A673 (cell line): ENCODE results near the gene TTC34. TPM values are rescaled to one million over a fixed set of nuclear protein-coding genes. Genes with fewer than 3 reads are reported as not detected.
A peak's percentile ranks its signal among the peaks of the same experiment; 100 is the strongest.
"Not testable (repeated sequence)": the region's sequence is repeated elsewhere in the genome, so short reads cannot be mapped to it uniquely, and the experiment has no call there.

ENCODE experiments used
- BruUV-seq: library from RNA; stranded (reverse); fragments of 400-500 nt; replicated peaks from 2 replicates; lab custom pipeline; 2021; lab: Mats Ljungman, UMichigan
- CTCF ChIA-PET: fragments of 300-600 bp; sonication (Branson Sonifier 250); formaldehyde crosslinking; loops from one replicate; lab custom pipeline; 2022; ENCODE audit warnings: antibody characterized with exemption; lab: Charles Lee
- POLR2A ChIA-PET: fragments of 300-600 bp; sonication (Branson Sonifier 250); formaldehyde crosslinking; loops from one replicate; lab custom pipeline; 2022; ENCODE audit warnings: antibody characterized with exemption; ENCODE audit not compliant: low non-redundant PET; lab: Charles Lee
- DNase-seq: peaks from one replicate; pipeline ENCODE4 v3.0.0-alpha.2; 2015; ENCODE audit warnings: low spot score
- H3K27ac ChIP-seq: fragments of 200-600 bp; sonication (generic); 2 replicates; pipeline ENCODE4 v1.5.1; 2016; ENCODE audit warnings: mixed run types, low read depth, mild to moderate bottlenecking, mixed read lengths, antibody characterized with exemption, low read length; ENCODE audit not compliant: poor library complexity, severe bottlenecking
- H3K27me3 ChIP-seq: fragments of 200-600 bp; sonication (generic); replicated peaks from 2 replicates; pipeline ENCODE4 v1.6.1; 2017; ENCODE audit warnings: mixed run types, low read depth, mild to moderate bottlenecking, mixed read lengths, antibody characterized with exemption, low read length; ENCODE audit not compliant: insufficient read depth, poor library complexity
- H3K36me3 ChIP-seq: fragments of 200-600 bp; sonication (generic); 2 replicates; pipeline ENCODE4 v1.6.1; 2016; ENCODE audit warnings: mixed run types, mild to moderate bottlenecking, mixed read lengths, antibody characterized with exemption, low read length; ENCODE audit not compliant: insufficient read depth, poor library complexity, severe bottlenecking
- H3K4me1 ChIP-seq: fragments of 200-600 bp; sonication (generic); 2 replicates; pipeline ENCODE4 v1.6.1; 2017; ENCODE audit warnings: mixed run types, mild to moderate bottlenecking, mixed read lengths, antibody characterized with exemption, low read length; ENCODE audit not compliant: insufficient read depth, poor library complexity, severe bottlenecking
- H3K4me3 ChIP-seq: fragments of 200-600 bp; sonication (generic); 2 replicates; pipeline ENCODE4 v1.5.1; 2016; ENCODE audit warnings: low read depth, mixed run types, mild to moderate bottlenecking, mixed read lengths, low read length; ENCODE audit not compliant: poor library complexity, severe bottlenecking
- H3K9me3 ChIP-seq: fragments of 200-600 bp; sonication (generic); 2 replicates; pipeline ENCODE4 v1.6.1; 2016; ENCODE audit warnings: mixed run types, low read depth, mild to moderate bottlenecking, mixed read lengths, antibody characterized with exemption, low read length; ENCODE audit not compliant: poor library complexity, severe bottlenecking
- EZH2 ChIP-seq: fragments of 200-600 bp; sonication (generic); IDR thresholded peaks from 2 replicates; pipeline ENCODE4 v1.6.1; 2017; ENCODE audit warnings: borderline replicate concordance, low read depth, mild to moderate bottlenecking, mixed read lengths, antibody characterized with exemption, low read length; ENCODE audit not compliant: poor library complexity, severe bottlenecking
- intact Hi-C: fragments of 100-400 bp; cut with micrococcal nuclease; formaldehyde crosslinking; loops from one replicate; pipeline ENCODE4 v1.10.0; 2022; ENCODE audit not compliant: unreplicated experiment
- total RNA-seq: library from RNA; stranded (reverse); gene quantifications from 2 replicates; pipeline ENCODE4 v1.2.3, GENCODE V29; 2021
- TF ChIP-seq, protein P1 (sequence below): fragments of 300-800, 200-600 bp; sonication (generic); conservative IDR thresholded peaks from 2 replicates; pipeline ENCODE4 v1.5.1; 2017; ENCODE audit warnings: low read depth, mild to moderate bottlenecking, antibody characterized with exemption, low read length, moderate library complexity, mixed read lengths

TTC34 gene
- total RNA-seq, 1 experiment from 2014 or later: 0.84 TPM

GRCh38 chr1:2628933-2629626, 172.4 kb downstream of the TTC34 start:
- H3K4me1 ChIP-seq: no peaks in the 10 kb centered on the region
- no peak overlapping the region for H3K27ac ChIP-seq
- no peak overlapping the region for H3K4me3 ChIP-seq
- no peaks in the 10 kb centered on the region for H3K36me3 ChIP-seq
- no peaks in the 10 kb centered on the region for H3K9me3 ChIP-seq
- BruUV-seq: no TSS peak
- no peak for DNase-seq
- intact Hi-C loops: no loop called here
- TF ChIP-seq EZH2: no peak
- TF ChIP-seq, protein P1, sequence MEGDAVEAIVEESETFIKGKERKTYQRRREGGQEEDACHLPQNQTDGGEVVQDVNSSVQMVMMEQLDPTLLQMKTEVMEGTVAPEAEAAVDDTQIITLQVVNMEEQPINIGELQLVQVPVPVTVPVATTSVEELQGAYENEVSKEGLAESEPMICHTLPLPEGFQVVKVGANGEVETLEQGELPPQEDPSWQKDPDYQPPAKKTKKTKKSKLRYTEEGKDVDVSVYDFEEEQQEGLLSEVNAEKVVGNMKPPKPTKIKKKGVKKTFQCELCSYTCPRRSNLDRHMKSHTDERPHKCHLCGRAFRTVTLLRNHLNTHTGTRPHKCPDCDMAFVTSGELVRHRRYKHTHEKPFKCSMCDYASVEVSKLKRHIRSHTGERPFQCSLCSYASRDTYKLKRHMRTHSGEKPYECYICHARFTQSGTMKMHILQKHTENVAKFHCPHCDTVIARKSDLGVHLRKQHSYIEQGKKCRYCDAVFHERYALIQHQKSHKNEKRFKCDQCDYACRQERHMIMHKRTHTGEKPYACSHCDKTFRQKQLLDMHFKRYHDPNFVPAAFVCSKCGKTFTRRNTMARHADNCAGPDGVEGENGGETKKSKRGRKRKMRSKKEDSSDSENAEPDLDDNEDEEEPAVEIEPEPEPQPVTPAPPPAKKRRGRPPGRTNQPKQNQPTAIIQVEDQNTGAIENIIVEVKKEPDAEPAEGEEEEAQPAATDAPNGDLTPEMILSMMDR: no peak
- H3K27me3 ChIP-seq: peaks cover 45% of the 10 kb centered on the region
- CTCF ChIA-PET: no interaction called here
- POLR2A ChIA-PET: no interaction called here

DNA sequence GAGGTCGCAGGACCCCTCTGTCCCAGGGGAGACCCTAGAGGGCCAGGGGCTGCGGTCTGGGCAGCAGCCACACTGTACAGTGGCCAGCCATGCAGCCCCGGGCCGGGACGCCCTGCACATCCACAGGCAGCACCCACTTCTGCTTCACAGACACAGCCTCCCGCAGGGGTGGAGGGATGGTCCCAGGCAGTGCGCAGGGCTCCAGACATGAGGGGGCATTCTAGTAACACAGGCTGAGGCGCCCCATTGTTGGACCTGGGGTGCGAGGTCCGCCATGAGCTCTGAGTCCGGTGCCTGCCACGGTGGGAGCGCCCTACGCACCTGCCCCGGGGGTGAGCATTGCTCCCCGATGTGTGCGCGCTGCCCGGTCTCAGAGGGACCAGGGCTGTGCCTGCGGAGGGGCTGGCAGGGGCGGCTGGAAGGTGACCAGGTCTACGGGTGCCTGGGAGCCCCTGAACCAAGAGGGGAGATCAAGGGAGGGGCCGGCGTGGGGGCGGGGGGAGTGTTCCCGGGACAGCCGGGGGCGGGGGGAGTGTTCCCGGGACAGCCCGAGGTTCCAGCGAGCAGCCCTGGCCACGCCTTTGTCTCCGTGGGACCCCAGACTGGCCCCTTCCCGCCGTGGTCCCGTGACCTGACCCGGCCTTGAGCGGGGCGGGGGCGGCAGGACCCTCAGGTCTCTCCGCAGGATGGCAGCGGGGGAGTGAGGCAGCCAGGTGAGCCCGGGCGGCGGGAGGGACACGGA, 173.1 kb downstream of the TTC34 start:
- Histone ChIP-seq H3K27me3 (peaks cover 45% of the 10 kb centered on the region), H3K4me3 (no peak overlapping the region), H3K36me3 (no peaks in the 10 kb centered on the region), H3K4me1 (no peaks in the 10 kb centered on the region), H3K9me3 (no peaks in the 10 kb centered on the region), H3K27ac (no peak overlapping the region)
- POLR2A ChIA-PET: no interaction called here
- intact Hi-C loops: no loop called here
- TF ChIP-seq EZH2: peak; percentile 69
- TF ChIP-seq, protein P1: no peak
- BruUV-seq: no TSS peak
- CTCF ChIA-PET: no interaction called here
- DNase-seq: no peak

GRCh38 chr1:2627746-2628145, 173.7 kb downstream of the TTC34 start:
- no peaks in the 10 kb centered on the region for H3K4me1 ChIP-seq
- CTCF ChIA-PET: no interaction called here
- POLR2A ChIA-PET: no interaction called here
- no peaks in the 10 kb centered on the region for H3K9me3 ChIP-seq
- no peak overlapping the region for H3K27ac ChIP-seq
- TF ChIP-seq, protein P1: no peak
- TF ChIP-seq EZH2: no peak
- H3K4me3 ChIP-seq: no peak overlapping the region
- no TSS peak for BruUV-seq
- no peaks in the 10 kb centered on the region for H3K36me3 ChIP-seq
- DNase-seq: no peak
- peaks cover 50% of the 10 kb centered on the region for H3K27me3 ChIP-seq
- intact Hi-C loops: no loop called here

GRCh38 chr1:2625748-2626147, 175.7 kb downstream of the TTC34 start:
- BruUV-seq, POLR2A ChIA-PET, CTCF ChIA-PET: not testable (repeated sequence)

More at GRCh38 chr1:2625748-2626147, 175.7 kb downstream of the TTC34 start:
- H3K27me3 ChIP-seq: peaks cover 51% of the 10 kb centered on the region
- H3K4me3 ChIP-seq, H3K27ac ChIP-seq, H3K9me3 ChIP-seq, H3K36me3 ChIP-seq, intact Hi-C loops, DNase-seq, H3K4me1 ChIP-seq: not testable (repeated sequence)
